GM10248 (cell line): ENCODE measurements around the gene ISG15.
"Not testable (repeated sequence)": the region's sequence is repeated elsewhere in the genome, so short reads cannot be mapped to it uniquely, and the experiment has no call there.

Experiments used
- CTCF ChIA-PET: fragments of 300-600 bp; sonication (Branson Sonifier 250); formaldehyde crosslinking; extraction: SDS; loops from one replicate; lab custom pipeline; 2021; ENCODE audit warnings: antibody characterized with exemption; lab: Yijun Ruan, JAX
- POLR2A ChIA-PET: fragments of 350-650 bp; sonication (Branson Sonifier 250); formaldehyde crosslinking; extraction: SDS; loops from one replicate; lab custom pipeline; 2020; ENCODE audit warnings: antibody characterized with exemption; lab: Yijun Ruan, JAX
- DNase-seq: peaks from one replicate; pipeline ENCODE4 v3.0.0; 2012; ENCODE audit errors: extremely low spot score
- TF ChIP-seq, protein P1 (sequence below): IDR thresholded peaks from 2 replicates; pipeline ENCODE4 v1.5.1; 2012; ENCODE audit warnings: mild to moderate bottlenecking, low read depth; ENCODE audit errors: extremely low read depth, missing control alignments, control extremely low read depth

ISG15 gene

DNA sequence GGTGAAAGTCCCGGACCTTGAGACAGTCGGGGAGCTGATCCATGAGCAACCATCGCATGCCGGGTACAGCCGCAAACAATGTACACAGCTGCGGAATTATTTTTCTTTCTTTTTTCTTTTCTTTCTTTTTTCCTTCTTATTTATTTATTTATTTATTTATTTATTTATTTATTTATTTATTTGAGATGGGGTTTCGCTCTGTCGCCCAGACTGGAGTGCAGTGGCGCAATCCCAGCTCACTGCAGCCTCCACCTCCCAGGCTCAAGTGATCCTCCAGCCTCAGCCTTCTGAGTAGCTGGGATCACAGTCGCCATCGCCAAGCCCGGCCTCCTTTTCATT, 28.9 kb upstream of the ISG15 start:
- TF ChIP-seq, protein P1, sequence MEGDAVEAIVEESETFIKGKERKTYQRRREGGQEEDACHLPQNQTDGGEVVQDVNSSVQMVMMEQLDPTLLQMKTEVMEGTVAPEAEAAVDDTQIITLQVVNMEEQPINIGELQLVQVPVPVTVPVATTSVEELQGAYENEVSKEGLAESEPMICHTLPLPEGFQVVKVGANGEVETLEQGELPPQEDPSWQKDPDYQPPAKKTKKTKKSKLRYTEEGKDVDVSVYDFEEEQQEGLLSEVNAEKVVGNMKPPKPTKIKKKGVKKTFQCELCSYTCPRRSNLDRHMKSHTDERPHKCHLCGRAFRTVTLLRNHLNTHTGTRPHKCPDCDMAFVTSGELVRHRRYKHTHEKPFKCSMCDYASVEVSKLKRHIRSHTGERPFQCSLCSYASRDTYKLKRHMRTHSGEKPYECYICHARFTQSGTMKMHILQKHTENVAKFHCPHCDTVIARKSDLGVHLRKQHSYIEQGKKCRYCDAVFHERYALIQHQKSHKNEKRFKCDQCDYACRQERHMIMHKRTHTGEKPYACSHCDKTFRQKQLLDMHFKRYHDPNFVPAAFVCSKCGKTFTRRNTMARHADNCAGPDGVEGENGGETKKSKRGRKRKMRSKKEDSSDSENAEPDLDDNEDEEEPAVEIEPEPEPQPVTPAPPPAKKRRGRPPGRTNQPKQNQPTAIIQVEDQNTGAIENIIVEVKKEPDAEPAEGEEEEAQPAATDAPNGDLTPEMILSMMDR, result no peak
- CTCF ChIA-PET, result interaction anchor here (0.7 to 5.8 kb wide), 27 partner anchors 8 to 387 kb away, joined by 3 to 54 read pairs (median 3); partner anchors contain the start of genes ISG15 and TTLL10
- POLR2A ChIA-PET, result no interaction called here
- no peak for DNase-seq

DNA sequence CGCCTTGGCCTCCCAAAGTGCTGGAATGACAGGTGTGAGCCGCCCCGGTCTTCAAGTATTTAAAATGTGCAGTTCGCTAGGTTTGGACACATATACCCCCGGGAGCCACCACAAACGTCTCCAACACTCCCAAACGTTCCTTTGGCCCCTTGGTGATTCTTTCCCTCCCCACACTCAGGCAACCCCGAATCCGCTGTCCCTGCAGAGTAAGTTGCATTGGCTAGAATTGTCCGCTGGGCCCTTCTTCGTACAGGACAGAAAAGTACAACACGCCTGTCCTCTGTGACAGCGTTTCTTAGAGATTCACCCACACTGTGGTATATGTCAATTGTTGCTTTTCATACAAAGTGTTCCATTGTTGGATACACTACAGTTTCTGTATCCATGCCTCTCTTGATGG, 28.2 kb upstream of the ISG15 start:
- ChIA-PET POLR2A (no interaction called here), CTCF (interaction anchor here (0.8 to 5.8 kb wide), 21 partner anchors 9 to 386 kb away, joined by 3 to 54 read pairs (median 4); partner anchors contain the start of genes ISG15 and TTLL10)
- TF ChIP-seq, protein P1, result no peak

DNA sequence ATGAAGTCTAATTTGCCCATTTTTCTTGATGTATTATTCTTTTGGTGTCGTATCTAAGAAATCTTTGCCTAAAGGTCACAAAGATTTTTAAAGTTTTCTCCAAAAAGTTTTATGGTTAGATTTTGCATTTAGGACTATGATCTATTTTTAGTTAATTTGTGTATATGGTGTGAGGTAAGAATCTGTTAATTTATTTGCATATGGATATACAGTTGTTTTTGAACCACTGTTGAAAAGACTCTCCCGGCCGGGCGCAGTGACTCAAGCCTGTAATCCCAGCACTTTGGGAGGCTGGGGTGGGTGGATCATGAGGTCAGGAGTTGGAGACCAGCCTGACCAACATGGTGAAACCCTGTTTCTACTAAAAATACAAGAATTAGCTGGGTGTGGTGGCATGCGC, 25.2 kb upstream of the ISG15 start:
- ChIA-PET CTCF (interaction anchor here (1.1 kb wide), 1 partner anchor 83 kb away, joined by 3 read pairs; no protein-coding TSS in a partner anchor), POLR2A (interaction anchor here (0.7 kb wide), 1 partner anchor 463 kb away, joined by 4 read pairs; no protein-coding TSS in a partner anchor)
- not testable (repeated sequence) for DNase-seq

More for the DNA sequence above, 28.2 kb upstream of the ISG15 start:
- no peak for DNase-seq

DNA sequence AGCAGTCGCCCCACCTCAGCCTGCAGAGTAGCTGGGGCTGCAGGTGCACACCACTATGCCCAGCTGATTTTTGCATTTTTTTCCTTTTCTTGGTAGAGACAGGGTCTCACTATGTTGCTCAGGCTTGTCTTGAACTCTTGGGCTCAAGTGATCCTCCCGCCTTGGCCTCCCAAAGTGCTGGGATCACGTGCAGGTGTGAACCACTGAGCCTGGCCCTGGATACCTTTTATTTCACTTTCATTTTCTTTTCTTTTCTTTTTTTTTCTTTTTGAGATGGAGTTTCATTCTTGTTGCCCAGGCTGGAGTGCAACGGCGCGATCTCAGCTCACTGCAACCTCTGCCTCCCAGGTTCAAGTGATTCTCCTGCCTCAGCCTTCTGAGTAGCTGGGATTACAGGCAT, 22.0 kb upstream of the ISG15 start:
- CTCF ChIA-PET, result interaction anchor here (0.7 to 4.7 kb wide), 5 partner anchors 7 to 72 kb away, joined by 3 to 51 read pairs (median 7); partner anchors contain the start of genes ISG15 and PERM1
- POLR2A ChIA-PET, DNase-seq: not testable (repeated sequence)

DNA sequence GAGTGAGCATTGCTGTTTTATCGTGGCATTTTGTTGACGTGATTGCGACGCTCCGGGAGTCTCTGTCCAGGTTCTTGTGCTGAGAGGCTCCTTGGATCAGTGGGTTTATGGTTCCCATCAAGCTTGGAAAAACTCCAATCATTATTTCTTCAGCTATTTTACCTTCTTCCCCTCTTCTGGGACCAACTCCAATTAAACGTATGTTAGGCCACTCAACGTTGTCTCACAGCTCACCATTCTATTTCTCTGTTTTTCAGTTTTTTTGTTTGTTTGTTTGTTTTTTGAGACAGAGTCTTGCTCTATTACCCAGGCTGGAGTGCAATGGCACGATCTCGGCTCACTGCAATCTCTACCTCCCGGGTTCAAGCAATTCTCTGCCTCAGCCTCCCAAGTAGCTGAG, 21.4 kb upstream of the ISG15 start:
- DNase-seq, result no peak
- POLR2A ChIA-PET, result no interaction called here
- CTCF ChIA-PET, result interaction anchor here (0.7 to 4.7 kb wide), 6 partner anchors 8 to 122 kb away, joined by 3 to 51 read pairs (median 7); partner anchors contain the start of genes ISG15 and PERM1
- TF ChIP-seq, protein P1, result no peak

DNA sequence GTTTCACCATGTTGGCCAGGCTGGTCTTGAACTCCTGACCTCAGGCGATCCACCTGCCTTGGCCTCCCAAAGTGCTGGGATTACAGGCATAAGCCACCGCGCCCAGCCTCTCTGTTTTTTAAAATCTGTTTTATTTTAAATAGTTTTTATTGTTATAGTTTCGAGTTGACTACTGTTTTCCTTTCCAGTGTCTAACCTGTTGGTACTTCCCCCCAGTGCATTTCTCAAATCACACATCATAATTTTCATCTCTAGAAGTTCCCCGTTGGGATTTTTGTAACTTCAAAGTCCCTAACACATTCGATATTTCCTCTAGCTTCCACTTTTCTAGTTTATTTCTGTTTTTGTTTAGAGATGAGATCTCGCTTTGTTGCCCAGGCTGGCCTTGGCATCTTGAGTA, 20.9 kb upstream of the ISG15 start:
- TF ChIP-seq, protein P1, result no peak
- CTCF ChIA-PET, result interaction anchor here (1.2 to 4.7 kb wide), 8 partner anchors 8 to 123 kb away, joined by 3 to 51 read pairs (median 6); partner anchors contain the start of gene PERM1
- DNase-seq, result no peak
- POLR2A ChIA-PET, result no interaction called here

DNA sequence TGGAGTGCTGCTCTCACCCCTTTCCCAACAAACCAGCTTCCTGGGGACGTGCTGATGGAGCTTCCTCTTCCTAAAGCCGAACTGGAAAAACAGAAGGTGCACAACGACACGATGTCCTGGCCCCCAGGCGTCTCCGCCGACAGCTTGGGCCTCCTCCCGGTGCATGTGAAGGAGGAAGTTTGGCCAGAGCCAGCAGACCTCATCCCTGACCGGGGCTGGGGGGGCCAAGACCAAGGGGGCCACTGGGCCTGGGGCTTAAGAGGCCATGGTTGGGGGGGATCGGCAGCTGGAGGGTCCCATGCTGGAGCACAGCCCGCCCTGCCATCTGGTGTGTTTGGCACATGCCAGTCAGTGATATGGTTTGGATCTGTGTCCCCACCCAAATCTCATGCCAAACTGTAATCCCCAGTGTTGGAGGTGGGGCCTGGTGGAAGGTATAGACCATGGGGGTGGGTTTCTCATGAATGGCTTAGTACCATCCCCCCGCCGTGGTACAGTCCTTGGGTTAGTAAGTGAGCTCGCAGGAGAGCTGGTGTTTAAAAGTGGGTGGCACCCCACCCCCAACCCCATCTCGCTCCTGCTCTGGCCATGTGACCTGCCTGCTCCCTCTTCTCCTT, 19.8 kb upstream of the ISG15 start:
- CTCF ChIA-PET, result interaction anchor here (1.3 to 4.7 kb wide), 9 partner anchors 9 to 70 kb away, joined by 3 to 51 read pairs (median 4); partner anchors contain the start of gene PERM1
- TF ChIP-seq, protein P1, result no peak
- POLR2A ChIA-PET, result no interaction called here

DNA sequence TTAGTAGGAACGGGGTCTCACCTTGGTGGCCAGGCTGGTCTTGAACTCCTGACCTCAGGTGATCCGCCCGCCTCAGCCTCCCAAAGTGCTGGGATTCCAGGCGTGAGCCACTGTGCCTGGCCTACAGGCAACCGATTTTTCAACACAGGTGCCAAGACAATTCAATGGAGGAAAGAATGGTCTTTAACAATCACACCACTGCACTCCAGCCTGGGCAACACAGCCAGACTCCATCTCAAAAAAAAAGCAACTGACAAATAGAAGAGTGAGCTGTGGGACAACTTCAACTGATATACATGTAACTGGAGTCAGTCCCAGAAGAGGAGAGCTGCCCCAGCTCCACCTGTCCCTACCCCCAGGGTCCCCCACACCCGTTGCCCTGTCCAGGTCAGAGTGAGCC, 18.8 kb upstream of the ISG15 start:
- CTCF ChIA-PET, result interaction anchor here (0.7 to 4.7 kb wide), 6 partner anchors 10 to 293 kb away, joined by 3 to 51 read pairs (median 4); no protein-coding TSS in a partner anchor
- POLR2A ChIA-PET, DNase-seq: not testable (repeated sequence)

More for the DNA sequence above, 19.8 kb upstream of the ISG15 start:
- no peak for DNase-seq
